NCI-H2196 (cell line): Measurements from ENCODE around the gene NCKAP5.
"Not testable (repeated sequence)": the region's sequence is repeated elsewhere in the genome, so short reads cannot be mapped to it uniquely, and the experiment has no call there.

Experiments used
- DNase-seq: peaks from one replicate; lab custom pipeline; 2025; ENCODE audit not compliant: unreplicated experiment; lab: John Stamatoyannopoulos, UW

NCKAP5 gene

GRCh38 chr2:133525090-133525489, 43.2 kb downstream of the NCKAP5 start:
- DNase-seq = no peak

DNA sequence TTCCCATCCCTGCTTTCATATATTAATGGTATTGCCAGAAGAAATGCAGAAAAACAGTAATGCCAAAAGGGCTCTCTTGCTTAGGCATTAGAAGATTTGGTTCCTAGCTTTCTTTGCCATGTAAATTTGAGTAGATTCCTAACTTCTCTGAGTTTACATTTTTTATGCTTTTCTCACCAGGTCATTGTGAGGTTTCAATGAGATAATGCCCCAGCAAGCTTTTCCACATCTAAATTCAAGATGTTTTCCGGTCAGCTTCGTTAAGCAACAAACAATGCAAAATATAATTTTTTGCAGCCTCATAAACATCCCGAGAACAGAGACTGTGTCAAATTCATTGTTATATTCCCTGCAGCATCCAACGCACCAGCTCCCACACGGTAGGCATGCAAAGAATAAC, 44.9 kb downstream of the NCKAP5 start:
- no peak for DNase-seq

GRCh38 chr2:133522204-133522603, 46.1 kb downstream of the NCKAP5 start:
- no peak for DNase-seq

DNA sequence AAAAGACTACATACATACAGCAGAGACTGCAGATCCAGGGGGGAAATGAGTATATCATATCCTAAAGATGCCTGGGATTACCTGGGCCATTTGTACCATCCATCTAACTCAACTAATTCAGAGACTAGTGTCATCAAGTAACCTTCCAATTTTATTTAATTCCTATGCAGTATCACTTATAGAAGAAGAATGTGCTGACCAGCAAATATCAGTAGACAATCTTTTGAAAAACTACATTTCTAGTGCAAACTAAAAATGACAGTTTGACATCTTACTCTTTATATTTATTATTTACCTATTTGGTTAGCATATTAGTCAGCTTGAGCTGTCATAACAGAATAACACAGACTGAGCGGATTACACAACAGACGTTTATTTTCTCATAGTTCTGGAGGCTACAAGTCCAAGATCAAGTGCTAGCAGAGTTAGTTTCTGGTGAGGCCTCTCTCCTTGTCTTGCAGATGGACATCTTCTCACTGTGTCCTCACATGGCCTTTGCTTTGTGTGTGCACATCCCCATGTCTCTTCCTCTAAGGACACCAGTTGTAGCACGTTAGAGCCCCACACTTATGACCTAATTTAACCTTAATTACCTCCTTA, 47.0 kb downstream of the NCKAP5 start:
- DNase-seq = no peak

DNA sequence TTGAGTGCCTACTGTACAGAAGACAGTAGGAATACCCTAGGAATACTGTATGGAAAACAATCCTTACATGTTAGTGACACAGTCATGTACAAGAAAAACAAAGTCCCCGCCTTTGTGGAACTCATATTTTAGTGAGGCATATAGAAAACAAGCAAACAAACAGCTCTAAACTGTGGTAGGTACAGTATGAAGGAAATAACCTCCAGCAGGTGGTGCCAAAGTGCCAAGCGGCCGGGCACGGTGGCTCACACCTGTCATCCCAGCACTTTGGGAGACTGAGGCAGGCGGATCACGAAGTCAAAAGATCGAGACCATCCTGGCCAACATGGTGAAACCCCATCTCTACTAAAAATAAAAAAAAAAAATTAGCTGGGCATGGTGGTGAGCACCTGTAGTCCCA, 48.6 kb downstream of the NCKAP5 start:
- not testable (repeated sequence) for DNase-seq

- DNase-seq = no peak
Observed at GRCh38 chr2:133518700-133519344, 49.4 kb downstream of the NCKAP5 start.

- no peak for DNase-seq
Observed at GRCh38 chr2:133517876-133518275, 50.4 kb downstream of the NCKAP5 start.

GRCh38 chr2:133516405-133517026, 51.7 kb downstream of the NCKAP5 start:
- DNase-seq = no peak

GRCh38 chr2:133515271-133515670, 53.0 kb downstream of the NCKAP5 start:
- no peak for DNase-seq

DNA sequence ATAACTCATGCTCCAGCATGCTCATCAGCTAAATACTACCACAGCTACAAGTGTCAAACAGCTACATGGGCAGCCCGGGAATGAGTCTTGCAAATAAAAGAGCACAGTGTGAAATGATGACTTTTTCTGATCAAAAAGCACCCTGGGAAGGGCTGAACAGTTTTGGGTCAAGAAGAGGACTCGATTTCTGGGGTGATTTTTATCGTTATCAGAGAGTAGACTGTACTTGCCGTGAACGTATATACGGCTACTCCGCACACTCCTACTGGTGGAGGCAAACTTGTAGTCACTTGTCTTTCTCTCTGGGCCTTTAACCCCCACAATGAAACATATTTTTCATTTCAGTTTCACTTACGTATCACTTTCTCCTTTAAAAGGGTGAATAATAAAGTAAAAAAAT, 54.4 kb downstream of the NCKAP5 start:
- no peak for DNase-seq

DNA sequence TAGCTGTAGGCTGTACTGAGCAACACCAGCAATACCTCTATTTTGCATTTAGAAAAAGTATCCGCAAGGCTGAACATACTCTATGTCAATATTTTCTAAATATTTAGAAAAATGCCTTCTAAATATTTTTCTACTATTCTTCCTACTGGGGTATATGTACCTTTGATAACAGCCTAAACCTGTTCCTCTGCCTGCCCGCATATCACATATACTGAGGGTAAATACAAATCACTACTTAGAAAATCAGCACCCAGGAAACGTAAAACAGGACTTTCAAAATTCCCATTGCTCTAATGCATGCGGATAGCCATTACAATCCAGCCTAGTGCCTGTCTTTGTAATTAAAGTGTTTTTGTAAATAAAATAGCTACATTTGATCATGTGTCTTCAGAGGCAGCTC, 56.1 kb downstream of the NCKAP5 start:
- no peak for DNase-seq

- no peak for DNase-seq
Observed at GRCh38 chr2:133511679-133512078, 56.6 kb downstream of the NCKAP5 start.

- no peak for DNase-seq
Observed at GRCh38 chr2:133509777-133510176, 58.5 kb downstream of the NCKAP5 start.

- no peak for DNase-seq
Observed at GRCh38 chr2:133508546-133509165, 59.6 kb downstream of the NCKAP5 start.

DNA sequence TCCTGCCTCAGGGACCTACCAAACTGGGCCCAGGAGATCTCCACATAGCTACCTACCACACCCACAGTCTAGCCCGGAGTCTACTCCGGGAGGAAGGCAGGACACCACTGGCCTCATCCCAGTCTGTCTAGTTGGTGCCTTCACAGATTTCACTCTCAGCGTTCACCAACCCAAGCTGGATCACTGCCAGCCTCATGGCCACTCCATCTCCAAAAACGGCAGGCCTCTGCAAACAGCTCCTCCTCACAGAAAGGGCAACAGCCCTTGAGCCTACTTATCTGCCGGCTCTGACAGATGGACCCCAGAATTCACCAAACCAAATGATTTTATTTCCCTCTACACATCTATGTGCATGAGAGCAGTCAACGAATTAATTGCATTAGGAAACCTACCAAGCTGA, 61.3 kb downstream of the NCKAP5 start:
- DNase-seq = no peak

DNA sequence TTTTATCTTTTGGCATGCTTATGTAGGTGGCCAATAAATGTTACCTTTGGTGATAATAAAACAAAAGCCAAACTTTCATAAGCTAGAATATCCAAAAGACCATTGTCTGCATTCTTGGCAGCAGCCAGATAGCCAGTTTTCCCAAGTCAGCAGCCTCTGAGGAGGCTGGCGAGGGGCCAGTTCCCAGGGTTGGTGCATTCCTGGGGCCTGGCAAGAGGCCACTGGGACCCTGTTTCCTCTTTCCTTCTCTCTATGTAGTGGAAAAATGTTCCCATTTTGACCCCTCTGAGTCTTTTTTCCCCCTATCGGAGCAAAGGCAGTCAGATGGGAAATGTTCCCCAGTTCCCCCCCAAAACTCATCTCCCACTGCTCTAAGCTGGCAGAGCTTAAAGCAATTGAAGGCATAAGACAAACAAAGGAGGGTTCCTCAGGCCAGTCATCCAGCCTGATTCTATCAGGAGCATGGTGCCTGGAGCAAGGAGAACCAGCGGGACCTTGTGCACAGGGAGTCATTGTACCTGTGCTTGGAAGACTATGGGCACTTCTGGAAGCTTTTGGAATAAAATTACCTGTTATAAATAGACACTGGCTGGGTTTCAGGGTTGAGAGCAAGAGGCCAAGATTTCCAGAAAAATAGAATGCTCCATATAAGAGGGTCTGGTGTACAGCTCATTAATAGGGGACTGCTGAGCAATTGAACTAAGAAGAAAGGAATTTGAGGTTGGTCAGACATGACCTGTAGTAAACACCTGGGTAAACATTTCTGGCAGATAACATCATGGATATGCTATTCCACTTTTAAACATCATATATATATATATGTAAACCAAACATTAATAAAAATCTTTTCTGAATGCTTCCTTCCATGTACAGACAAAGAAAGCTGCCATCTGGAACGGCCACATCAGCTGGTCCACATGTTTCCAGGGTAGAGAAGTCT, 63.4 kb downstream of the NCKAP5 start:
- DNase-seq = no peak

DNA sequence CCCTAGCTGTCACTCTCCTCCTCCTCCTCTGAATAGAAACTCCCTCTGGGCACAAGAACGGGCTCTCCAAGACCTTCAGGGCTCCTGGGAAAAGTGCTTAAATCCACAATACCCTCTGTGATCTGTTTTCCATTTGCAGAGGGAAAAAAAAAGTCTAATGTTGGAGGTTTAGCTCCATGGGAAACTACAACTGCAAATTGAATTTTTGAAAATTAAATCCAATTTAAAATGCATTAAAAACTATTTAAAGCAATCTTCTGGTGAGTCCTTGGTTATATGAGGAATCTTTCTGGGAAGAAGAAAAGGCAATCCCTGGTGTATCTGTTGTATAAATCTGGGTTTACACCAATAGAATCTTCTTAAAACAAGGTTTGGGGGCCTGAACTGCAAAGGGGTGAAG, 64.3 kb downstream of the NCKAP5 start:
- DNase-seq = no peak

DNA sequence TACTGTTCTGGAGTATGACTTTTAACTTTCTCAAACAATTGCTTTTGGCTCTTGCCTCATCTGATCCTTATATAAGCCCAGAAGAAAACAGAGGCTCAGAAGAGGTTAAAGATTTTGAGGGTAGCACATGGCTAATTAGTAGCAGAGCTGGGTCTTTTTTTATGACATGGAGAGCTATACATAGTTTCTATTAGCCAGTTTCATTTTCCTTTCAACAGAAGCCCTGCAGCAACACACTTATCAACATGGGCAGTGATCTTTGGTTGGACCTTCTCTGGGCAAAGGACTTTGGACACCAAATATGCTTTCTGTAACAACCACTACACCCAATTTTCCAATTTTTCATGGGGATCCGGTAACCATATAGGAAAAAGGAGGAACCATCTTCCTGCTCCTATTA, 64.9 kb downstream of the NCKAP5 start:
- DNase-seq = no peak

- no peak for DNase-seq
Observed at GRCh38 chr2:133502678-133503077, 65.6 kb downstream of the NCKAP5 start.

- no peak for DNase-seq
Observed at GRCh38 chr2:133500917-133501316, 67.3 kb downstream of the NCKAP5 start.
